Parathyroid adenoma (tissue), 2 donors: ENCODE measurements around the gene CHN1.

Source experiments
- H2AFZ ChIP-seq: fragments of 300-600 bp; sonication (generic); one replicate; pipeline ENCODE4 v1.7.0; 2017; ENCODE audit warnings: antibody characterized with exemption, mild to moderate bottlenecking
- H3K27ac ChIP-seq: fragments of 300-600 bp; sonication (generic); one replicate; pipeline ENCODE4 v1.7.0; 2017
- H3K27me3 ChIP-seq: fragments of 300-600 bp; sonication (generic); one replicate; pipeline ENCODE4 v1.7.0; 2017; ENCODE audit warnings: low read length; ENCODE audit not compliant: control insufficient read depth, insufficient read depth
- H3K36me3 ChIP-seq: fragments of 300-600 bp; sonication (generic); one replicate; pipeline ENCODE4 v1.7.0; 2017; ENCODE audit warnings: low read length; ENCODE audit not compliant: control insufficient read depth, insufficient read depth
- H3K4me1 ChIP-seq: fragments of 300-600 bp; sonication (generic); one replicate; pipeline ENCODE4 v1.7.0; 2017; ENCODE audit warnings: control low read depth
- H3K4me2 ChIP-seq: fragments of 300-600 bp; sonication (generic); one replicate; pipeline ENCODE4 v1.7.0; 2017; ENCODE audit warnings: low read length
- H3K4me3 ChIP-seq: fragments of 300-600 bp; sonication (generic); one replicate; pipeline ENCODE4 v1.7.0; 2017; ENCODE audit warnings: low read depth, low read length
- H3K79me2 ChIP-seq: fragments of 300-600 bp; sonication (generic); one replicate; pipeline ENCODE4 v1.7.0; 2017; ENCODE audit warnings: control low read depth
- H3K9ac ChIP-seq: fragments of 300-600 bp; sonication (generic); one replicate; pipeline ENCODE4 v1.7.0; 2017; ENCODE audit warnings: mild to moderate bottlenecking
- H3K9me3 ChIP-seq: fragments of 300-600 bp; sonication (generic); one replicate; pipeline ENCODE4 v1.7.0; 2017; ENCODE audit warnings: low read length; ENCODE audit not compliant: control insufficient read depth
- TF ChIP-seq, protein P1 (sequence below): fragments of 300-600 bp; sonication (generic); IDR thresholded peaks from one replicate; pipeline ENCODE4 v1.7.0; 2017; ENCODE audit warnings: antibody characterized with exemption, mild to moderate bottlenecking
- donor health status: primary hyperparathyroidism.

The CHN1 gene

DNA sequence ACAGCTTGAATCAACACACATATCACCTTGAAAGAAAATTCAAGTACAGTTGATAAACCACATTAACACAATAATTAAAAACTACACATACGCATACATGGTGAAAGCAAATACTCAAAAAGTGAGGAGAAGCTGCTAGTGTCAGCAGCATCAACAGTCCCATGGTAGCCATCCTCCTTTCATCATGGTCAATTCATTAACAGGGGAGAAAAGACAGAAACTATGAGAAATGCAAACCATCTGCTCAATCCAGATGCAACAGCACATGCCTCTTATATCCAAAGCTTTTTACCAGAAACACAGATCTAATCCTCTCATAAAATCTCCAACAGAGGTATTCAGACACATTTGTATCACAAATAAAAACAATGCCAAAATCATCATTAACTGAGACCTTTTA lies 159.0 kb downstream of the CHN1 start:
- Histone ChIP-seq H3K27me3 (no peaks in the 10 kb centered on the region), H3K79me2 (peaks cover 22% of the 10 kb centered on the region), H3K27ac (peak overlapping the region; percentile 68), H3K9ac (no peak overlapping the region), H2AFZ (peak overlapping the region; percentile 39), H3K4me2 (no peak overlapping the region), H3K9me3 (no peaks in the 10 kb centered on the region), H3K36me3 (no peaks in the 10 kb centered on the region), H3K4me1 (peaks cover 20% of the 10 kb centered on the region), H3K4me3 (peak overlapping the region; percentile 17)
- TF ChIP-seq, protein P1, sequence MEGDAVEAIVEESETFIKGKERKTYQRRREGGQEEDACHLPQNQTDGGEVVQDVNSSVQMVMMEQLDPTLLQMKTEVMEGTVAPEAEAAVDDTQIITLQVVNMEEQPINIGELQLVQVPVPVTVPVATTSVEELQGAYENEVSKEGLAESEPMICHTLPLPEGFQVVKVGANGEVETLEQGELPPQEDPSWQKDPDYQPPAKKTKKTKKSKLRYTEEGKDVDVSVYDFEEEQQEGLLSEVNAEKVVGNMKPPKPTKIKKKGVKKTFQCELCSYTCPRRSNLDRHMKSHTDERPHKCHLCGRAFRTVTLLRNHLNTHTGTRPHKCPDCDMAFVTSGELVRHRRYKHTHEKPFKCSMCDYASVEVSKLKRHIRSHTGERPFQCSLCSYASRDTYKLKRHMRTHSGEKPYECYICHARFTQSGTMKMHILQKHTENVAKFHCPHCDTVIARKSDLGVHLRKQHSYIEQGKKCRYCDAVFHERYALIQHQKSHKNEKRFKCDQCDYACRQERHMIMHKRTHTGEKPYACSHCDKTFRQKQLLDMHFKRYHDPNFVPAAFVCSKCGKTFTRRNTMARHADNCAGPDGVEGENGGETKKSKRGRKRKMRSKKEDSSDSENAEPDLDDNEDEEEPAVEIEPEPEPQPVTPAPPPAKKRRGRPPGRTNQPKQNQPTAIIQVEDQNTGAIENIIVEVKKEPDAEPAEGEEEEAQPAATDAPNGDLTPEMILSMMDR = no peak

DNA sequence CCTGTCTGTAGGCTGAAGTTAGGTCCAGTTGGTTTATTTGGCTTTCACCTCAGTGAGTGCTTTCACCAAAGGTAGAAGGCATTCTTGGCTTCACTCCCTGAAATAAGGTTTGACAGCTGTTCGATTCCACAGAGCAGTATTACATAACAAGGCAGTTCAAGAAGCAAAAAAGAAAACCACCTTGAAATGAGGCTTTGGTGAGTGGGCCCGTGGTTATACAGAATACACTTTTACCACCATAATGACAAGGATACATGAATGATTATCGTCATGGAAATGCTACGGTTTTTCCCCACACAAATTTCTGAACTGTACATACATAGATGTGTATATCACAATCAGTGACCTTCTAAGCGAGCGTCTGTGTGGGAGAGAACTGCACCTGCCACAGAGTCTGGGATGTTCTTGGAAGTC lies 160.9 kb downstream of the CHN1 start:
- TF ChIP-seq, protein P1 = no peak
- Histone ChIP-seq H2AFZ (peak overlapping the region; percentile 61), H3K4me2 (no peak overlapping the region), H3K9ac (no peak overlapping the region), H3K36me3 (no peaks in the 10 kb centered on the region), H3K79me2 (peaks cover 31% of the 10 kb centered on the region), H3K4me3 (no peak overlapping the region), H3K9me3 (no peaks in the 10 kb centered on the region), H3K27ac (peak overlapping the region; percentile 58), H3K4me1 (peaks cover 22% of the 10 kb centered on the region), H3K27me3 (no peaks in the 10 kb centered on the region)

DNA sequence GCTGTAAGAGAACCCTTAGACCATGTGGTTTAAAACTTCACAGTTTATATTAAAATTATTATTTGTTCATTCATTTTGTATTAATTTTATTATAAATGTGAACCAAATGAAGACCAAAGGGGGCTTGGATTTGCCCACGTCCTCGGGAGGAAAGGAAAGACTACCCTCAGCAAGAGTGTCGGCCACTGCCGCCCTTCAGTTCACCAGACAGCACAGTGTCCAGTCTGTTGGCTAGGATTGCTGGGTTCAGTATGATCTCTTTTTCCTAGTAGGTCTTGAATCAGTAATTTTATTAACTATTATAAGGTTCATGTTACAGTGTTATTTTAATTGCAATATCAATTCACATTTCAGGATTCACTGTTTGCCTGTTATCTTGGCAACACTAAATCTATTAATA lies 162.7 kb downstream of the CHN1 start:
- Histone ChIP-seq H3K27me3 (no peaks in the 10 kb centered on the region), H3K36me3 (no peaks in the 10 kb centered on the region), H3K4me2 (no peak overlapping the region), H3K4me3 (no peak overlapping the region), H3K9me3 (no peaks in the 10 kb centered on the region), H2AFZ (no peak overlapping the region), H3K27ac (no peak overlapping the region), H3K4me1 (peaks cover 22% of the 10 kb centered on the region), H3K79me2 (peaks cover 40% of the 10 kb centered on the region), H3K9ac (no peak overlapping the region)
- TF ChIP-seq, protein P1 = no peak

DNA sequence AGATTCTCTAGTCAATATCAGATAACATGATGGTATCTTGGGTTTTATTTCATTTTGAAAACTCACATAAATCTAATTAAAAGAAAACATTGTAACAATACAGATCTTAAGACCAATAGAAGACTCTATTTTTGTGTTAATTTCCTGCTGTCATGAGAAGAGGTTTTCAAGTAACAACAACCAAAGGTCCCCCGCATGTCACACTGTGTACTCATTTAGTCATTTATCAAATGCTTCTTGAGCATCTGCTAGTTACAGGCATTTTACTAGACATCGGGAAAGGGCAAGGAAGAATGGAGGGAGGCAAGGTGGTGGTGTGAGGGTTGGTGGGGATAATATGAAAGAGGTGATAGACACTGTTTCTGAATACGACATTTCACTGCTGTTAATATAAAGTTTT lies 163.2 kb downstream of the CHN1 start:
- Histone ChIP-seq H3K4me2 (no peak overlapping the region), H3K36me3 (no peaks in the 10 kb centered on the region), H3K79me2 (peaks cover 42% of the 10 kb centered on the region), H3K9ac (no peak overlapping the region), H3K9me3 (no peaks in the 10 kb centered on the region), H3K27me3 (no peaks in the 10 kb centered on the region), H3K4me3 (no peak overlapping the region), H3K27ac (no peak overlapping the region), H3K4me1 (peaks cover 26% of the 10 kb centered on the region), H2AFZ (no peak overlapping the region)
- TF ChIP-seq, protein P1 = no peak

DNA sequence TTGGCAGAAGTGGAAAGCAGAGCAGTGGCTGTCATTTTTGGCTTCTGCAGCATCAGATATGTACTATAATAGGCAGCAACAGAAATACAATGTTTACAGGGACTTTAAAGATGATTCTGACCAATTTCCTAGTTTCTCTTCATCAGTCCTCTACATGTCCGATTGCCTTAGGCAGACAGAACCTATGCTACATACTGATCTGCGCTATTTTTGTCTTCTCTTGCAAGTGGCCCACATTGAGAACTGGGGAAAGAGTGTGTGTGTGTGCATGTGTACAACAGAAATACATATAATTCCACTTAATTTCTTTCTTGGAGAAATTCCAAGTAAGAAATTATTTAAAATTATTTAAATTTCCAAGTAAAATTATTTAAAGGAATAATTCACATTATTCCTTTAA lies 163.8 kb downstream of the CHN1 start:
- TF ChIP-seq, protein P1 = no peak
- Histone ChIP-seq H3K36me3 (no peaks in the 10 kb centered on the region), H3K27ac (no peak overlapping the region), H3K4me2 (no peak overlapping the region), H3K79me2 (peaks cover 46% of the 10 kb centered on the region), H3K4me3 (no peak overlapping the region), H3K4me1 (peaks cover 30% of the 10 kb centered on the region), H3K27me3 (no peaks in the 10 kb centered on the region), H3K9me3 (no peaks in the 10 kb centered on the region), H2AFZ (no peak overlapping the region), H3K9ac (no peak overlapping the region)
